ENCODE results near the gene GNB1.

GNB1 gene

DNA sequence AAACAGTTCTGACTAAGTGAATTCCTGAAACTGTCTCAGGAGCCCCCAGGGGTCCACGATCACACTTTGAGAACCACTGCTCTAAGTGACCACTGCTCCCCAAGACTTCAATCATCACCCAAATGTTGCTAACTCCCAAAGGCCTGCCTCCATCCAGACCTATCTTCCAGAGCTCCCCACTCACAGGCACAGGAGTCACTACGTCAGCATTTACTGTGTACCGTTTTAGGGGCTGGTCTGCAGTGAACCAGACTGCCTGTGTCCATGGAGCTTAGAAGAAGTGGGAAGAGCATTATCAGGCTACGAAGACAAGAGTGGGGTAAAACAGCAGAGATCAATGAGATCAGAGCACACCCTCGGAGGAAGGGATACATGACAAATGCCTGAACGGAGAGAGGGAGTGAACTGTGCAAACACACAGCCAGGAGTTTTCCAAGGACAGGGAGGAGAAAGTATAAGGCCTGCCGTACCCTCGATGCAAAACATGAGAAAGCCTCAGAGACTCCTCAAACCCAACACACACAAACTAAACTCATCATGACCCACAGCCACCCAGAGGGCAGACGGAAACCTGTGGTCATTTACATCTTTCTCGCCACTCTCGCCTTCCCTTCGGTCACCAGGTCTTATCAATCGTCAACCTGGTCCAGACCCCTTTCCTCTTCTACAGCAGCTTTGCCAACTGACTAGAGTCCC is 10.1 kb downstream of the GNB1 start:
- H3K4me3 ChIP-seq (ENCODE audit: low read depth, low read length): no peak overlapping the region
- no peak for TF ChIP-seq CTCF (IDR thresholded peaks at IDR 0.05; ENCODE audit: low read depth, low read length)

DNA sequence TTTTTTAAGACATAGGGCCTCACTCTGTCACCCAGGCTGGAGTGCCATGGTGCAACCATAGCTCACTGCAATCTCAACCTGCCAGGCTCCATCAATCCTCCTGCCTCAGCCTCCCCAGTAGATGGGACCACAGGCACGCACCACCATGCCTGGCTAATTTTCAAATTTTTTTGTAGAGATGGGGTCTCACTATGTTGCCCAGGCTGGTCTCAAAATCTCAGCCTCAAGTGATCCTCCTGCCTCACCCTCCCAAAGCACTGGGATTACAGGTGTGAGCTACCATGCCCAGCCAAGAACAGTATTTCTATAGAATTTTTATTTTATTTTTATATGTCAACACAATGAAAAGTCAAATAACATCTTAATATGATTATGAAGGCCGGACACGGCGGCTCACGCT is 10.9 kb downstream of the GNB1 start:
- TF ChIP-seq CTCF (IDR thresholded peaks at IDR 0.05; ENCODE audit: low read depth, low read length): no peak
- H3K4me3 ChIP-seq (ENCODE audit: low read depth, low read length): no peak overlapping the region

DNA sequence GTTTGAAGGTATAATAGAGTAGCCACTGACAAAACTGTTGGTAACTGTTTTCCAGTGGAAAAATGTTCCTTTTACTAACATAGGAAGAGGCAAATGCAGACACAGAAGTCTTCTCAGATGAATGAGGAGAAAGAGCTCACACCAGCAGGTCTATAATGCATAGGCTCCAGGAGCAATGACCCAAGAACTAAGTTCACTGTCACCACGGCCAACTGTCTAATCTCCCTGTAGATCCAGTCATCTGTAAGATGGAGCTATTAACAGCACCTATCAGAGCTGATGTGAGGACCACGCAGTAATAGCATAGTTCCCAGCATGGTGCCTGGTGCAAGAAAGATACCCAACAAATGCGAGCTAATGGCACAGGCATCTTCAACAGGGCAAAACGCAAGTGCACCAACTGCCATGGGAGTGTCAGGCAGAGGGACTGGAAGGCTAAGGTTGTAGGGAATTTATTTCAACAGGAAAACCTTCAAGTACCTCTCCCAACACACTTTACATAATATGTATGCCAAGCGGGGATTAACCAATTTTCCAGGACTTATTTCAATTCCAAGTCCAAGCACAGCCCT is 12.9 kb downstream of the GNB1 start:
- H3K4me3 ChIP-seq (ENCODE audit: low read depth, low read length): no peak overlapping the region
- no peak for TF ChIP-seq CTCF (IDR thresholded peaks at IDR 0.05; ENCODE audit: low read depth, low read length)

DNA sequence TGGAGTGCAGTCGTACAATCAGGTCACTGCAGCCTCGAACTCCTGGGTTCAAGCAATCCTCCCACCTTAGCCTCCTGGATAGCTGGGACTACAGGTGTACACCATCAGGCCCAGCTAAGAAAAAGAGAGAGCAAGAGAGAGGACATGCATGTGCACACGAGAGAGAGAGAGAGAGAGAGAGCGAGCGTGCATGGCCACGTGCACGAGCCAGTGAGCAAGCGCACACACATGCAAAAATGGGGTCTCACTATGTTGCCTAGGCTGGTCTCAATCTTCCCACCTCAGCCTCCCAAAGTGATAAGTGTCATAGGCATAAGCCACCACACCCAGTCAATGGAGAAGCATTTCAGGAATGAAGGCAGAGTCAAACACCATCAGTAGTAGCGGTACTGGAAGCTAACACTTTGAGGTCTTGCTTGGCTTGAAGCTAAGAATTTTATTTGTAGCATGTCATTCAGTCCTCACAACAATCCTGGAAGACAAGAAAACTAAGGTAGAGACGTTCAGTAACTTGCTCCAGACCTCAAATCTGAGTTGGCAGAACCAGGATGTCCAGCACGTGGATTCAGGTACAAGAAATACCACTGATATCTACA is 14.5 kb downstream of the GNB1 start:
- H3K4me3 ChIP-seq (ENCODE audit: low read depth, low read length): no peak overlapping the region
- no peak for TF ChIP-seq CTCF (IDR thresholded peaks at IDR 0.05; ENCODE audit: low read depth, low read length)

- no peak for TF ChIP-seq CTCF (IDR thresholded peaks at IDR 0.05; ENCODE audit: low read depth, low read length)
- no peak overlapping the region for H3K4me3 ChIP-seq (ENCODE audit: low read depth, low read length)
Observed at GRCh38 chr1:1875932-1876331, 15.0 kb downstream of the GNB1 start.

- no peak overlapping the region for H3K4me3 ChIP-seq (ENCODE audit: low read depth, low read length)
- TF ChIP-seq CTCF (IDR thresholded peaks at IDR 0.05; ENCODE audit: low read depth, low read length): no peak
Observed at GRCh38 chr1:1874901-1875300, 16.0 kb downstream of the GNB1 start.

GRCh38 chr1:1873186-1873585 is 17.7 kb downstream of the GNB1 start:
- no peak overlapping the region for H3K4me3 ChIP-seq (ENCODE audit: low read depth, low read length)
- no peak for TF ChIP-seq CTCF (IDR thresholded peaks at IDR 0.05; ENCODE audit: low read depth, low read length)

All from WI38 (cell line).